ENCODE measurements around the gene PCNT.

Gene PCNT

GRCh38 chr21:46376856-46377453 is 53.0 kb downstream of the PCNT start:
- no peak for DNase-seq (ENCODE audit: low read depth in 2 of 2)
- no peak for TF ChIP-seq CTCF (IDR thresholded peaks at IDR 0.05; ENCODE audit: low read depth, low read length)
- no peak overlapping the region for H3K4me3 ChIP-seq (replicated peaks in 1 of 2; ENCODE audit: low read depth in 2 of 2, low read length in 2 of 2)

GRCh38 chr21:46377789-46378188 is 53.8 kb downstream of the PCNT start:
- no peak for TF ChIP-seq CTCF (IDR thresholded peaks at IDR 0.05; ENCODE audit: low read depth, low read length)
- DNase-seq (ENCODE audit: low read depth in 2 of 2): no peak
- no peak overlapping the region for H3K4me3 ChIP-seq (replicated peaks in 1 of 2; ENCODE audit: low read depth in 2 of 2, low read length in 2 of 2)

GRCh38 chr21:46379105-46379504 is 55.1 kb downstream of the PCNT start:
- no peak for DNase-seq (ENCODE audit: low read depth in 2 of 2)
- H3K4me3 ChIP-seq (replicated peaks in 1 of 2; ENCODE audit: low read depth in 2 of 2, low read length in 2 of 2): no peak overlapping the region
- TF ChIP-seq CTCF (IDR thresholded peaks at IDR 0.05; ENCODE audit: low read depth, low read length): no peak

- no peak for DNase-seq (ENCODE audit: low read depth in 2 of 2)
- TF ChIP-seq CTCF (IDR thresholded peaks at IDR 0.05; ENCODE audit: low read depth, low read length): no peak
- no peak overlapping the region for H3K4me3 ChIP-seq (replicated peaks in 1 of 2; ENCODE audit: low read depth in 2 of 2, low read length in 2 of 2)
These were observed 55.7 kb downstream of the PCNT start for GRCh38 chr21:46379691-46380090.

GRCh38 chr21:46381541-46381940 is 57.6 kb downstream of the PCNT start:
- DNase-seq (ENCODE audit: low read depth in 2 of 2): no peak

GRCh38 chr21:46384556-46384955 is 60.6 kb downstream of the PCNT start:
- H3K4me3 ChIP-seq (replicated peaks in 1 of 2; ENCODE audit: low read depth in 2 of 2, low read length in 2 of 2): no peak overlapping the region
- no peak for DNase-seq (ENCODE audit: low read depth in 2 of 2)
- no peak for TF ChIP-seq CTCF (IDR thresholded peaks at IDR 0.05; ENCODE audit: low read depth, low read length)

More at GRCh38 chr21:46381541-46381940, 57.6 kb downstream of the PCNT start:
- no peak overlapping the region for H3K4me3 ChIP-seq (replicated peaks in 1 of 2; ENCODE audit: low read depth in 2 of 2, low read length in 2 of 2)
- TF ChIP-seq CTCF (IDR thresholded peaks at IDR 0.05; ENCODE audit: low read depth, low read length): no peak

Data from cardiac fibroblast (primary cell).